Lower leg skin (tissue), 4 donors: Measurements from ENCODE around the gene ZDHHC9. TPM values are rescaled to one million over a fixed set of nuclear protein-coding genes. Genes with fewer than 3 reads are reported as not detected.
A peak's percentile ranks its signal among the peaks of the same experiment; 100 is the strongest.

Experiments used
- DNase-seq, 2 donors: peaks; one replicate each; pipeline ENCODE4 v3.0.0-alpha.2; 2019; ENCODE audit warnings: low spot score in 2 of 2
- H3K4me3 ChIP-seq: fragments of 200-600 bp; sonication (generic); 2 replicates; pipeline ENCODE4 v1.5.1; 2017; ENCODE audit warnings: mild to moderate bottlenecking, low read depth; ENCODE audit not compliant: poor library complexity, severe bottlenecking
- CTCF ChIP-seq, 3 donors: fragments of 450-650 bp; IDR thresholded peaks; one replicate each; pipeline ENCODE4 v1.5.1; 2016; ENCODE audit warnings: antibody characterized with exemption in 3 of 3, mild to moderate bottlenecking in 3 of 3, moderate library complexity in 2 of 3
- POLR2A ChIP-seq, 2 donors: fragments of 450-650 bp; IDR thresholded peaks; one replicate each; pipeline ENCODE4 v1.6.1; 2016 to 2017; ENCODE audit warnings: antibody characterized with exemption in 2 of 2, mild to moderate bottlenecking in 1 of 2, moderate library complexity in 1 of 2
- WGBS, 2 donors: methylation state at CpG; one replicate each; pipeline ENCODE4 v1.1.5; 2018; 5-methylcytosine and 5-hydroxymethylcytosine counted together
- intact Hi-C: fragments of 100-400 bp; cut with DNase I; formaldehyde crosslinking; loops from one replicate; pipeline ENCODE4 v1.15.0; 2023; ENCODE audit warnings: low total_unique reads
- total RNA-seq, 4 donors: library from RNA; depleted of rRNA; stranded (reverse); fragments of >200 nt; gene quantifications; one replicate each; pipeline ENCODE4 v1.1.0, GENCODE V29; 2016

The ZDHHC9 gene
- total RNA-seq, 4 donors from 2014 or later: 23.8 to 58.0 (median 40.1) TPM

GRCh38 chrX:129836827-129837226 lies 6.9 kb downstream of the ZDHHC9 start:
- intact Hi-C loops: no loop called here
- DNase-seq: no peak
- no peak overlapping the region for H3K4me3 ChIP-seq
- WGBS, 2 donors: 81 to 82% methylated on average over 3 of the region's 3 CpGs
- no peak for TF ChIP-seq CTCF (IDR thresholded peaks at IDR 0.05)
- TF ChIP-seq POLR2A (IDR thresholded peaks at IDR 0.05): no peak

- H3K4me3 ChIP-seq: no peak overlapping the region
- 86 to 90% methylated on average over 5 of the region's 5 CpGs for WGBS, 2 donors
- TF ChIP-seq POLR2A (IDR thresholded peaks at IDR 0.05) (no peak), CTCF (IDR thresholded peaks at IDR 0.05) (no peak)
- peak in 1 of 2 donors; percentile 32 for DNase-seq
- intact Hi-C loops: no loop called here
Measured at GRCh38 chrX:129833153-129833990, 10.3 kb downstream of the ZDHHC9 start.

GRCh38 chrX:129831091-129831885 lies 12.4 kb downstream of the ZDHHC9 start:
- 66 to 70% methylated on average over 8 of the region's 8 CpGs for WGBS, 2 donors
- TF ChIP-seq POLR2A (IDR thresholded peaks at IDR 0.05) (no peak), CTCF (IDR thresholded peaks at IDR 0.05) (no peak)
- intact Hi-C loops: no loop called here
- H3K4me3 ChIP-seq: no peak overlapping the region
- peak; percentile 19 to 72 for DNase-seq

- intact Hi-C loops: no loop called here
- 62 to 64% methylated on average over 4 of the region's 4 CpGs for WGBS, 2 donors
- TF ChIP-seq CTCF (IDR thresholded peaks at IDR 0.05): no peak
- no peak for TF ChIP-seq POLR2A (IDR thresholded peaks at IDR 0.05)
- no peak for DNase-seq
- no peak overlapping the region for H3K4me3 ChIP-seq
Measured at GRCh38 chrX:129830494-129830893, 13.2 kb downstream of the ZDHHC9 start.

GRCh38 chrX:129825746-129826505 lies 17.8 kb downstream of the ZDHHC9 start:
- no peak for DNase-seq
- WGBS, 2 donors: 55 to 58% methylated on average over 4 of the region's 4 CpGs
- H3K4me3 ChIP-seq: no peak overlapping the region
- intact Hi-C loops: no loop called here
- TF ChIP-seq POLR2A (IDR thresholded peaks at IDR 0.05): no peak
- no peak for TF ChIP-seq CTCF (IDR thresholded peaks at IDR 0.05)
